Stimulated activated CD4-positive, alpha-beta T cell treated with anti-CD3 and anti-CD28 coated beads, Interleukin-2, amount 100 ng/mL, for 48 hours (primary cell): ENCODE measurements around the gene PKHD1.

Experiments
- DNase-seq, 2 donors: peaks; one replicate each; pipeline ENCODE4 v3.0.0-alpha.2; 2020

Gene PKHD1

DNA sequence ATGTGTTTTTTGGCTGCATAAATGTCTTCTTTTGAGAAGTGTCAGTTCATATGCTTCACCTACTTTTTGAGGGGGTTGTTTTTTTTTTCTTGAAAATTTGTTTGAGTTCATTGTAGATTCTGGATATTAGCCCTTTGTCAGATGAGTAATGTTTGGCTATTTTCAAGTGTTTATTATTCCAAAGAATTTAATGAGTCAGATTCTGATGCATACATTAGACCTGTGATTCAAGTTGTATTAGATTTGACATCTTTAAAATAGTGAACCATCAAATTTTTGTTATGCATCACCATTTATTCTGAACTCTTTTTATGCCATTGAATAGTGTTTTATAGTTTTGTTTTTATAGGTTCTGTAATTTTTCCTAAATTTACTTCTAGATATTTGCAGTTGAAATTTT is 319.3 kb downstream of the PKHD1 start:
- DNase-seq = no peak

DNA sequence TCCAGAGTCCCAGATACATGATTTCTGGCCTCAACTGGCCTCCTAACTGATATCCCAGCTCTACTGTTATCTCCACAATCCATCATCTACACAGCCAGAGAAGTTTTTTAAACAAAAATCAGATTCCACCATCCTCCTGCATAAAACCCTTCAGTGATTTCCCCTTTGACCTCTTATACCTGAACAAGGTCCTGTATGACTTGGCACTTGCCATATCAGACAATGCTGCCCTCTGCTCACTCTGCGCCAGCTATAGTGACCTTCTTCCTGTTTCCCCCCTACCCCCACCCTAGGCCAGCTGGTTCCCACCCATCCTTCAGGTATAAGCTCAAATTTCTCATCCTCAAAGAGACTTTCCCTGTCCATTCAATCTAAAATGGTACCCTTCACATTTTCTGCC is 322.2 kb downstream of the PKHD1 start:
- no peak for DNase-seq

DNA sequence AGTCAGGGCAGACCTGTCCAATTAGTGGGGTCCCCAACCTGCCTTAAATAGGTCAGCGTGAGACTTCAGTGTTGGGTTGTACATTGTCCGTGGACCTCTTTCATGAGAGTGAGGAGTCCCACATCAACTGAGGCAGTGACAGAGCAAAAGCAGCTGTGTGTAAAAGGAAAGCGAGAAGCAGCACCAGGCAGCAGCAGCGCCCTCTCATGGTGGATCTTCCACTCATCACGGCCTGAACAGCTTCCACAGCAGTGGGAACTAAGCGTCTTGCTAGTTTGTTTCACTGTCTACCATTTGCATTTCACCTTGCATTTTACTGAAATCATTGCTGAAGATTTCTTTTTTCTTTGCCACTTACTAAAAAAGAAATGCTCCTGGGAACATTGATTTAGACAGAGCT is 333.8 kb downstream of the PKHD1 start:
- DNase-seq = peak in 1 of 2 donors; percentile 0

DNA sequence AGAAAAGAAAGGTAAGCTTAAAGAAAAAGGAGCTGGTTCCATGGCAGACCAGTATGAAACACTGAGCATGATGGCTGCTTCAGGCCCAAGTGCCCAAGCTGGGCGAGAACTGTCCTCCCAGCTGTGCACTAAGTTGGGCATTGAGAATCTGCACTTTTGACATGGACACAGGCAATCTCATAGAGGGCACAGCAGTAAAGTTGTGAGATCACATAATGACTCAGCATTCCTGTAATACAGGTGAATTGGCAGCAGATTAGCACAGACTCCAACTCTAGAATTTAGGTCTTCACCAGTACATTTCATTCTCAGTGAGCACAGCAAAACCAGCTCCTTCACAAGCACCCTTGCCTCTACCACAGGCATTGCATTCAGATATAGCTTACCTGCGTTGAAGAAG is 343.4 kb downstream of the PKHD1 start:
- DNase-seq = no peak

DNA sequence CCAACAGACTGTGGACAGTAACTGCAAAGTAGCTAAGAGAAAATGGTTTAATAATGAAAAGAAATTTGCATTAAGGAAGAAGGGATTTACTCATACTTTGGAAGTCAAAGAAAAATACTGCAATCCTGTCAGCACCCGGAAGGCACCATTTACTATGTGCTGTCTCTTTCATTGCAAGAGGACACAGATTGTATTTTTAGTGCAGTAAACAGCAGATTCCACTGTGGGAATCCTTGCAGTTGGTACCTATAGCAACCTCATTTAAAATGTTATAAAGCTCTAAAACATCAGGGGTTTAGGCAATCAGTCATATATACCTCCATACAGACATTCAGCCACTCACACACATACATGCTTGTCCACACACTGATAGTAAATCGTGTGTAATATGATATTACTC is 346.8 kb downstream of the PKHD1 start:
- DNase-seq = no peak

DNA sequence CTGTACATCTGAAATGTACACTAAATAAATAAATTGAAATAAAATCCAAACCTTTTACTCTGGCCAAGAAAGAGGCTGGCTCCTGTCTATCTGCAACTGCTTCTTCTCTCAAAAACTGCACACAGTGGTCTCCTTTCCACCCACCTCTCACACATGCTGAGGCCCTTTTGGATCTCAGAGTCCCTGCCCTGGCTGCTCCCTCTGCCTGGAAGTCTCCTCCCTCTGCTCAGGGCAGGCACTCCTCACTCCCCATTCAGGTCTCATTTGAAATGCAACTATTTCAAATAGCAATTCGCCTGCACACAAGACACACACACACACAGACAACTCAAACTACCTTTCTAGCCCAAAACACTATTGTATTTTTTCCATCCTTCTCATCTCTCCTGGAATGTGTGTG is 348.8 kb downstream of the PKHD1 start:
- DNase-seq = no peak

DNA sequence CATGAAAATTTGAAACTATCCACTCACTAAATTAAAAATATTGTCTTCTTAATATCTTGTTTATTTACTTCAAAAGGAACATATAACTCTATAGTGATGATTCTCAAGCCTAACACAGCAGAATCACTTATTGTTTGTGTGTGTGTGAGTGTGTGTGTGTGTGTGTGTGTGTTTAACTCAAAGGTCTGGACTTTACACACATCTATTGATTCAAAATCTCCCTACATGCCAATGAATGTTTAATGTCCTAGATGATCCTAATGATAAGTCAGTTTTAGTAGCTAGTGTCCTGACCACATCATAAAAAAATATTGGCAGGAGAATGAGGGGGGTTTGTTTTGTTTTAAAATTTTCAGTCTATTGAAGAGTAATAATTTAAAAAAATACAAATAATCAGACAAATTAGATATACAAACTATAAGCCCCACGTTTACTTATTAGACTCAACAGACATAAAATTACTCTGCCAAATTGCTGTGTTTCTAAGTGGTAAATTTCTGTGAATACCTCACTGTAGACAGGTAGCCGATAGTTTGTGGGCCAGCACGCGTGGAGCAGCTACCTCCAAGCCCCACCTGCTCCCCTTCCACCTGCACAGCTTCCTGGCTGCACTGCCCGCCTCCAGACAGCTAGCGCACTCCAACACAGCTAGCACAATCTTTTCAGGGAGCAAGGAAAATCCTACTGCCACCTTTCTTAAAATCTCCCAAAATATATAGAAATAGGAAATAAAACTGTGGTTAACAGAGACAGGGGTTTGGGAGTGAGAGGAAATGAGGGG is 349.6 kb downstream of the PKHD1 start:
- DNase-seq = no peak

DNA sequence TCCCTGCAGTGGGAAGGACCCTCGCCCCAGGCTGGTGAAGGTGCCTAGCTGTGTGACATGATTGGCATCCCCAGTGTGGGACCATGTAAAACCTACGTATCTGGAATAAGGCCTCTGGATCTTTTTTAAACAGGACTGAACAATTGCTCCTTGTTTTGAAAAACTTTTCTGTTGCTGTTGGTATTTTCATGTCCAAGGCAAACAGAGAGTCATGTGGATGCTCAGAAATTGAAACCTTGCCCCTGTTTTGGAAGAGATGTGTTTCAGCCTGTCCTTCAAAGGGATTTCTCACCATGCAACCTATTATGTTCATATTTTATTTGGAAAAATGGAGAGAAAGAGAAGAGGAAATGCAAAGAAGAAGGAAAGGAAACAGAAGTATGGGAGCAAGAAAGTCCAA is 362.3 kb downstream of the PKHD1 start:
- DNase-seq = no peak

DNA sequence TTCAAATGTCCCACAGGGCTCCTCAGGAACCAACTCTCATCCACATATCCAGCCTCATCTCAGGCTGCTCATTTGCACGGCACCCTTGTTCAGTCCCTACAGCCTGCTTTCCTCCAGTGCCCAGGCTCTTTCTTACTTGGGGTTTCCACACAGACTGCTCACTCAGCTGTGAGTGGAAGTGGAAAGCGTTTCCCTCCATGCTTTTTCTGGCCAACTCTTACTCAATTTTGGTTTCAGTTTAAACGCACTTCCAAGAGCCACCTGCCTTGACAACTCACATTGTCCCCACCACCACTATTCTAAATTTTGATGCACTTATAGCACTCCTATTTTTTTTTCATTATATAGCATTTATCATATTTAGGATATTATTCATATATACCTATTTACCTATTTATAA is 367.1 kb downstream of the PKHD1 start:
- no peak for DNase-seq

DNA sequence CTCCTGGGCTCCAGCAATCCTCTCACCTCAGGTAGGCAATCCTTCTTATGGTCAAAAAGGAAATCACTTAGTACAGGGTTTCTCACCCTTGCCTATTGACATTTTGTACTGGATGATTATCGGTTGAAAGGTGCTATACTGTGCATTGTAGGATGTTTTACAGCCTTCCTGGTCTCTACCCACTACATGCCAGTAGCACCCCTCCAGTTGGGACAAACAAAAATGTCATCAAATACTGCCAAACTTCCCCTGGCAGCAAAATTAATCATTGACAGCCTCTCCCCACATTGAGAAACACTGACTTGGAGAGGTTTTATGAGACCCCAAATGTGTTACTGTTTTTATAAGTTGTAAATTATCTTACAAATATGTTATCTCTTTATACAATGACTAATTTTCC is 368.1 kb downstream of the PKHD1 start:
- DNase-seq = no peak

DNA sequence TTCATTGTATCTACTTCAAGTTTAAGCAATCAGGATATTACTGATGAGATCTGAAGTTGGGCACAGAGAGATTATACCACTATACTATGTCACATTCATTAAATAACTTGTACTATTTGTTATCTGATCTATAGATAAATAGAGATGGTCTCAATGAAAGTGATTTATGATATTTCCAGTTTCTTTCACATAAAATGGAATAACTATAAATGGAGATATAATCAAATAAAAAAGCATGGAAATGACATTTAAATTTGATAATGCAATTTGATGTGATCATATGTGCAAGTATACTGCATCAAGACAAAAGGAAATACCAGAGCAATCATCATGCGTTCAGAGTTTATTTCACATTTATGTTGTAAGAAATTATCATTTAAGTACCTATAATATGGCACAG is 368.9 kb downstream of the PKHD1 start:
- no peak for DNase-seq

DNA sequence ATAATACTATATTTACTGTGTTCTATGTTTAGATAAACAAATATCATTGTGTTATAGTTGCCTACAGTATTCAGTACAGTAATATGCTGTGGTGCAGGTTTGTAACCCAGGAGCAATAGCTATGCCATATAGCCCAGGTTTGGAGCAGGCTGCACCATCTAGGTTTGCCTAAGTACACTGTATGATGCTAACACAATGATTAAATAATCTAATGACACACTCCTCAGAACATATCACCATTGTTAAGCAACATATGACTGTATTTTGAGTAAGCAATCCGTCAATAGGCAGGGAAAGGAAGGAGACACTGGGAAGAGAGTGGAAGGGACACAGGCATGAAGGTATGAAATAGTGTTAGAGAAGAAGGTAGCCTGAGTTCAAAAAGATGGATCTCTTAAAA is 369.9 kb downstream of the PKHD1 start:
- DNase-seq = no peak

DNA sequence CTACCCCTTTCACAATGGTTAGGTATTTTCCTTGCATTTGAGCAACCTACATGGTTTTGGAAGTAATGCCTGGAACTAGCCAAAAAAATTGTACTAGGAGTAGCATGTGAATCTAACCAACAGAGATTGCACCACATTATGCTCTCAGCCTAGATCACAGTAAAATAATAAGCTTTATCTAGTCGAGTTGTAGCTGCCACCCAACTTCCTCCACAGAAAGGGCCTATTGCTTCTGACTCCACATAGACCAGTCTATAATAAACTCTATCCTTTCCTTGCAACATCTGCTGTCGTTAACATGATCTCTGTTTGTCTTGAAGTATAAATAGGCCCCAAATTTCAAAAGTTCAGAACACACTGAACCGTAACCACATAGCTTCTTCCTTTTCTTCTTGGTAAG is 375.5 kb downstream of the PKHD1 start:
- no peak for DNase-seq

DNA sequence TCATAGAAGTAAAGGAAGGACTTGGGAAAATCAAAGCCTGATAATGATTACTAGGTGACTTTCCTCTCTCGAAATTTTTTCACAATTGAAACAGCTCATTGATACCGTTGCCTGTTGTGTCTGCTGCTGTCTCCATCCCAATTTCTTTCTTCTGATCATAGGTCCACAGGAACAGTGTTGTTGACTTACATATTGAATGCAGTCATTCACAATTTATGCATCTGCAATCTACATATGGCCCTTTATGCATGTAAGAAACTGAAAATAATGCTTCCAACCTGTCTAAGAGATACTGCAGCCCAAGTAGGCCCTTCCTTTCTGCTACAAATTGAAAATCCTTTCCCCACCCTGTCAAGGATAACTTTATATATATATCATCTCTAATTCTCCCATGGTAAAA is 381.3 kb downstream of the PKHD1 start:
- no peak for DNase-seq

DNA sequence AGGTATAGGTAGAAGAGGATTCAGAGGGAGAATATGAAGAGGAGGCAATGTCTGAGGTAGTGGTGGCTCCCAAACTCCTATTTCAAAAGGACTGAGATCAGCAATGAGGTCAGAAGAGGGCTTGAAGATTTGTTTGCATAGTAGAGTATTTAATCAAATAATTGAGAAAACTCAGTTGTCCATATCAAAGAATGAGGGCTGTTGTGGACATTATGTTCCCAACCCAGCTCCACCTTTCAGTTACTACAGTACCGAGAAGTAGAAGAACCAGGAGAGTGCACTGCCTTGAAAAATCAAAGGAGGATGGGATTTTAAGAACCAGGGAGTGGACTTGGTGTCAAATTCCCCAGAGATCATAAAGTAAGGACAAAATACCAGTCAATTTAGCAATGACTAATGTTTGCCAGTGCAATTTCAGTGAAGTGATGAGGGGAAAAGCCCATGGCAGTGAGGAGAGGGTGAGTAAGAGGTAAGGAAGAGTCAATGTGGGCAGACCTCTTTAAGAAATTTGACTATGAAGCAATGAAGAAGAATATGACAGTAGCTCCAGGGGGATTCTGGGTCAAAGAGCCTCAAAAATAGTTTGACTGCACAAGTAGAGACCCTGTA is 382.4 kb downstream of the PKHD1 start:
- DNase-seq = no peak

DNA sequence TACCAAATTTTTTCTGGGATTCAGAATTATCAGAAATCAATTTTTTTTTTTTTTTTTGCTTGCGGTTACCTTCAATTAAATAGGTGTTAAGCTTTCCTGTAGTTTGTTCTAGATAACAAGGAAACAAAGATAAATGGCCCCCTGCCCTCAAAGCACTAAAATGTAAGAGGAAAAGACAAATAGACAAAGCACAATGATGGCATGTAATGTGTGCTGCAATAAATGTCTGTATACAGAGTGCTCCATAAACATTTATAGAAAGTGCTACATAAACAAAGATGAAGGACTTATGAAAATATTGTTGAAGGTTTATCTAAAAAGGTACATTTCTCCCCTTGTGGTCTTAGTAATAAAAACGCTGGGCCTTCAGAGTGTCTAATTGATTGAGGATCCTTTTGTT is 384.6 kb downstream of the PKHD1 start:
- no peak for DNase-seq

DNA sequence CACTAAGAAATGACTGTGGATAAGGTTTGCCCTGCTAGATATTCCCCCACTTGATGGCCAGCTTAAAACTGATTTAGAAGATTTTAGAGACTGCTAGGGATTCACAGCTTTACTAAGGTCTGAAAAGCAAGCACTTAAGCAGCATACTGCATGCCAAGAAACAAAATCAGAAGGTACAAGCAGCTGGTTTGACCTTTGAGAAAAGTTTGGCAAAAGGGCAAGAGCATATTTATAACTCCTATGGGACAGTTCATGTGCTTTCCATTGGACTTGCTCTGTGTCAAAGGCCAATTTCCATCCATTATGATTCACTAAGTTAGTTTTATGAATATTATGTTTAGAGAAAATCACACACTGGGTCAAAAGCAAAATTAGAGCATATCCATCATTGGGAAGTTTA is 402.8 kb downstream of the PKHD1 start:
- DNase-seq = no peak

DNA sequence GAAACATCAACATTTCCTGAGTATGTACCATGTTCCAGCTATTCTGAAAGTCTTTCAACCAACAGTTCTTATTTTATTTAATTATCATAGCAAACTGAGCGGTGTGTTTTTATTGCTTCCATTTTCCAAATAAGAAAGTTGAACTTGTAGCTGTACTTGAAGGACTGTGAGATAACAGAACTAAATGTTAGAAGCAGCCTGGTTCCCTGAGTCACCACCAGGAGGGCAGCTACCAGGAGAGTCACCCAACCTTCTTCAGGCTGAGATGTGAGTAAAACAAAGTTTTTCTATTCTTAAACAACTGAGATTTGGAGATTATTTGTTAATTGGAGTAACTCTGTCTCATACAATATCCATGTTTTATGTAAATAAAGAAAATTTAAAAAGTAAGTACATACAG is 403.4 kb downstream of the PKHD1 start:
- no peak for DNase-seq

DNA sequence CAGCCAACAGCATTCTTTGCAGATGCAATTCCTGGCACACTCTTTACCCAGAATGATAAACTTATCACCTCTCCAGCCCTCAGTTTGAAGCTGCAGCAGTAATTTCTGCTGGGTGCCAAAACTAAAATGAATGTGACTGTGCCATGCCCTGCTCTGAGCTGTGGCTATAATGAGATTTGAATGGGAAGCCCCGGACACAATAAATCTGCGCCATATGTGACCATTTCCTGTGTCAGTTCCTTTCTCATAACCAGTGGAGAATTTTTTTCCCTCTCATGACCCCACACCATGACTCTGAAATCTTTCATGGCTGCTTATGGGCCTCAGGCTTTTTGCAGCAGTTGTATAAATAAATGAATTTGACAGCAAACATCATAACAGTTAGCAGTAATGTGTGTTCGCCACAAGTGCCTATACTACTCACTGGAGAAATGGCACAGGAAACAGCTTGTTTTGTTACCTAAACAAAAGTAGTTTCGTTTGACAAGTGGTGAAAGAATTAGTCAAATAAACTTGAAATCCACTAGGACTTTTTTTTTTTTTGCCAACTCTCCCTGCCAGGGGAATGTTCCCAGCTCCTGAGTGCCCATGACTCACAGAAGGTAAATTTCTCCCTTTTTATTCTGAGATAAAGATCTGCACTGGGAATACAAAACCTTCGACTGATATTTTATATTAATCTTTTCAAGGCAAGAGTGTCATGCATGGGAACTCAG is 408.4 kb downstream of the PKHD1 start:
- DNase-seq = no peak

DNA sequence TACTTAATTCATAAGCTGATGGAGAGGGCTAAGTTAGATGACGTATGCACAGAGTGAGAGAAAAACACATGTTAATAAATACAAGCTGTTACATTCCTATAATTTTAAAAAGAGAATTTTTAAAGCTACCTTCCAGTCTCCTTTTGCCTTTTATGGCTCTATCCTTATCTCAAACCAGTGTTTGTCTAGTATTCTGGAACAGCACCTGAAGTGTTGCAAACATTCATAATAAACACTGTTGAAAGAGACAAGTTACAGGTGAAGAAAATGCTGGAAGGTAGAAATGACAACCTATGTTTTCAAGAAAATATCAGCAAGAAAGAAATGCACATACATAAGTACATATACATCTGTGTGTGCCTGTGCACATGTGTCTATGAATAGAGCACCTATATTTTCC is 409.1 kb downstream of the PKHD1 start:
- DNase-seq = no peak

DNA sequence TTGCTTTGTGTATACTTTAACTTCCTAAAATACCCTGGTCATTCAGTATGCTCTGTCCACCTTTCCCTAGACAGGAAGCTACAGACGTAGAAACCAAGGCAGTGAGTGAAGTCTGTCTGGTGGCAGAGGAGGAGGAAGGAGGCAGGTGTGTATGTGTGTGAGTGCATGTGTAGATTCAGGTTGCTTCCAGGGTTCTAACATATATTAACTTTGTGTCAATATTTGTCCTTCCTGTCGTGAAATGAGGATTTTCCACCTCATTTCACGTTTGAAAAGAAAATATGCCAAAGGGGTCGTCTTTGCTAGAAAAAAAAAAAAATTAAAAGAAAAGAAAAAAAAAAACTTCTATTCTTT is 411.5 kb downstream of the PKHD1 start:
- DNase-seq = no peak

DNA sequence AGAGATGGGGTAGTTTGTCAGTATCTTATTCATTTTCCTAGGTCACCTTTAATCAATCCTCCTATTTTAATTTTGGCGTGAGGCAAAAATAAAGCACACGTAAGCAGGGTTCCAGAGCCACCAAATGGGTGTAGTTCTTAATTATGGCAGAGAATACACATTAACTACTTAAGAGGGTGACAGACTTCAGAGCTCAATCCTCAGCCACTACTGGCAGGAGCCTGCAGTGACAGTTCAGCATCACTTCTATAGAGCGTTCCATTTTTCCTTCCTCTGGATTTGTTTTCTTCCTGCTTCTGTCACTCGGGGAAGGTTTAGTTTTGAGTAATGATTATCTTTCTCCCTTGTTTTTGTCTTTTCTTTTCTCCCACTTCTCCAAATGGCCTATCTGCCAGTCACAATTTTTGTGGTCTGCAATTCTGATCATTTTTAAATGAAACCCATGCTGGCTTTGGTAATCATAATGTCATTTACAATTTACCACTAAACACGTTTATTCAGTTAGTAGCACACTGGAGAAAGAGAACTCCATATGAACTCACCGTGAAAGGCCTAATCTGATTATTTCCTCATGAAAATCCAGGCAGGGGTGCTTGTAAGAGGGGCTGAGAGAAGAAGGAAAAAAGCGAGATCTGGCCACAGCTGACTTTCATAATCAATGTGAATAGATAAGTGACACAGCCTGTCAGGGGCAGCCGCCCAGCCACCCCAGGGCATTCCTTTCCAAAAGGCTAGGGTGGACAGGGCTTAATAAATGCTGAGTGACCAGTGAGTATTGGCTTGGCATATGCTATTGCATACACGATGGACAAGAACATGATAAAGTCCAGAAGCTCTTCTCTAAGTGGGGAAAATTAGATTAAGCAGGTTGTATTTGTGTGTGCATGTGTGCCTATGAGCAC is 412.1 kb downstream of the PKHD1 start:
- DNase-seq = no peak

DNA sequence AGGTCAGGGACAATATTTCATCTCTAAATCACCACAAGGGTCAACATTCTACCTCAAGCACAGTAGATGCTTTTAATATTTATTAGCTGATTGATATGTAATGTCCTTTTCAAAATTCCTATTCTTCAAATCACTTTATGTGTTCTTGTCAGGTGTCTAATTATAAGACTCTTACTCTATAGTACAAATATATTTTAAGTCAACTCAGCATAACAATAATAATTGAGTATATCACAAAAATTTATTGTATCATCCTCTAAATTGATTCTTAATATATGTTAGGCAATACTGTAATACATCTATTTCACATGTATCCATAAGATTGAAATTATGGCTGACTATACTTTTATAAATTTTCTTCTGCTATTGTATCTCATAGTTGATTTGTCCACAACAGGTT is 423.9 kb downstream of the PKHD1 start:
- DNase-seq = no peak
